Right hindlimb (tissue), 1 donor: ENCODE results near the gene FBP1.

ENCODE experiments used
- DNase-seq: peaks from one replicate; pipeline ENCODE4 v3.0.0-alpha.2; 2018

FBP1 gene

DNA sequence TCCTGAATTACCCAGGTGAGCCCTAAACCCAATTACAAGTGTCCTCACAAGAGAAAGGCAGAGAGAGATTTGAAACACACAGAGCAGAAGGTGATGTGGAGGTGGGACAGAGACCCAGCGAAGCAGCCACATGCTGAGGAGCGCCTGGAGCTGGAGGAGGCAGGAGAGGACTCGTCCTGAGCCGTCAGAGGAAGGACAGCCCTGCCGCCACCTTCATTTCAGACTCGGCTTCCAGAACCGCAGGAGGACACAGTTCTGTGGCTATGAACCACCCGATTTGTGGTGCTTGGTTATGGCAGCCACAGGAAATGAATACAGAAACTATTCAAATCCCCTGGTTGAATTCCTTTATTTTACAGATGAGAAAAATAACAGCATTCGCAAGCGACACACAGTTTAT, 16.4 kb upstream of the FBP1 start:
- DNase-seq, result no peak

DNA sequence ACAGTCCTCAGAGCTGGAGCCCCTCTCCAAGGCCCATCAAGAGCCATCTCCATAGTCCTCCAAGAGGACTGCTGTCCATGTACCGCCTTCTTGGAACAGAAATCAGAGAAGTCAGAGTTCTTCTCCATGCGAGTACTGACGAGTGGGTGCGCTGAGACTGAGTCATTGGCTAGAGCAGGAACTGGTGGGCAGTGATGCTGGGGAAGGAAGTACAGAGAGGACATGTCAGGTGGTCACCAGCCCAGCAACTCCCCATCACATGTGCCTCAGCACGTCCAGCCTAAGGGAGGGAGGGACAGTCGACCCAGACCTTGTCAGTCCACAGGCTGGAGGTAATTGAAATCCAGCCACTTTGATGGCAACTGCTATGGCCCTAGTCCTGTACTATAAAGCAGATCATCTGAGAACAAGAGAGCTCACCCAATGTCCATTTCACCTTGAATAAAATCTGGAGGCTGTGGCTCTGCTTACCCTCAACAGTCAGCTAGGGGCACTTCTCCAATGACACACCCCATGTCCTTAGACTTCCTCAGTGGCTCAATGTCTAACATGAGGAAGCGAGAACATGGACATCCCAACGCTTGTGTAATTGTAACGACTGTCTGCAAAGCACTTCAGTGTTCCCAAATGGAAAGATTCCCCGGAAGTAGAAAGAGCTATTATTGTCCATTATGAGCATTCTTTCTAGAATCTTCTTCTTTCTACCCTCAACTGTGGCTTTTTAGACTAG, 15.0 kb upstream of the FBP1 start:
- no peak for DNase-seq

DNA sequence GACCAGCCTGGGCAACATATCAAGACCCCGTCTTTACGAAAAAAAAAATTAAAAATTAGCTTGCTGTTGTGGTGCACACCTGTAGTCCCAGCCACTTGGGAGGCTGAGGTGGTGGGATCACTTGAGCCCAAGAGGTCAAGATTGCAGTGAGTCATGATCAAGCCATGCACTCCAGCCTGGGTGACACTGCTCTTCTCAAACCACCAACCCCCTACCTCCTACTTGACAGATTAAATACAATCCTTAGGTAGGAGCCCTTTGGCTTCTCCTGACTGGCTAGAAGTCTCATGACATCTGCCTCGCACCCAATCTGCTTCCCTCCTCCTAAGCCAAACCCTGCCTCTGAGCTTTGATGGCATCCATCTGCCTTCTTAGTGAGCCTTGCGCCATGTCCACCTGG, 11.6 kb upstream of the FBP1 start:
- no peak for DNase-seq

DNA sequence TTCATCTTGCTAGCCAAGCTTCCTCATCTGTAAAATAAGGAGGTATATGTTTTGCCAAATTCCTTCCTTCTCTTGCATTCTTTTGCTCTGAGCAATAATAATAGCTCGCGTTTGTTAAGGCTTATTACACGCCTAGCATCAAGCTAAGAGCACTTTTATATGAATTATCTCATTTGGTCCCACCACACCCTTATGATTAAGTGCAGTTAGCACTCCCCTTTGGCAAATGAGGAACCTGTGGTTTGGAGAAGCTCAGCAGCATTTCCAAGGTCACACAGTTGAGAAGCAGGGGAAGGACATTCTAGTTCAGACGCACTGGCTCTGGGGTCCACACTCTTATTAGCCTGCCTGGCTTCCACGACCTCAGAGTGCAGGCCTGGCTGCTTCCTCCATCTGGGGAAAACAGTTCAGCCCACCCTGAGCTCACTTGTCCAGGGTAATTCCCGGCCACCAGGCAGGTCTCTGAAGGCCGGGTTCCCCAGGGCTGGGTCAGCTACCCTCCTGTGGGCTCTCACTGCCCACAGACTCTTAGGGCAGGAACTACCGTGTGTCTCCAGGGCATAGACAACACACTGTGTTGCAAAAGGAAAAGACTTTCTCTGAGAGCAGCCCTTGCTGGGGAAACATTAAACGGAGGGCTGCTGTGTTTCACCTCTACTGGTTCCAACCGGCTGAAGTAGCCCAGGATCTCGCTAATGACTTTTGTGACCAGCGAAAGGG, 9.9 kb upstream of the FBP1 start:
- no peak for DNase-seq

DNA sequence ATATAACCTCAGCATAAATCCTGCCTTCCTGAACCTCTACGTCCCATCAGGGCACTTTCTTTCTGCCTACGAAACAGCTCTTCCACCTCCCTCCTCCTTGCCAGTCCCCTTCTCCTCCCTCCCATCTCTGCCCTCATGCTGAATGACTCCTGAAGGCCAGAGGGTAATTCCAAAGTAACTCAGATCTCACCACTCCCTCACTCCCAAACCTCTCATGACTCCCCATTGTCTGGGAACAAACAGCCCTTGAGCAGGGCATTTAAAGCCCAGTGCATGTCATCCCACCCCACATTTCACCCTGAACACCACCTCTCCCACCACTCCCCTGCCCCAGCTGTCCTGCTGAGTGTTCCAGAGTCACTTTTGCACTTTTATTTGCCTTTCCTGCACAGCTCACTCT, 8.9 kb upstream of the FBP1 start:
- DNase-seq, result no peak

DNA sequence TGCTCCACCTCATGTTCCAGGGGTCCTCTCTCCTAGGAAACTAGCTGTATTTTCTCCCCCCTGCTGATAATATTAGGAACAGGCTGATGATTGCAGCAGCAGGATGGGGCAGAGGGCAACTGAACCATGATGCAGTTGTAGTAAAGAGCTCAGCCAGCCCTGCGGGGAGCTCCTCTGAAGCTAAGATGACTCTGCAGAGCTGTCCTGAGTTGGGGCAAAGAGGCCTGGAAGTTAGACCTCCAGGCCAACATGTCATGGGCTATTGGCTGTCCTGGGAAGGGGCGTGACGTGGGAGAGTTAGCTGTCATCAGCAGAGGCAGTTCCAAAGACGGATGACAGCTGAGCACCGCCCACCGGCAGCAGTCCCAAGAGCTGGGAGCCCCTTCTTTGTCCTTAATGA, 6.6 kb upstream of the FBP1 start:
- peak; percentile 15 for DNase-seq

DNA sequence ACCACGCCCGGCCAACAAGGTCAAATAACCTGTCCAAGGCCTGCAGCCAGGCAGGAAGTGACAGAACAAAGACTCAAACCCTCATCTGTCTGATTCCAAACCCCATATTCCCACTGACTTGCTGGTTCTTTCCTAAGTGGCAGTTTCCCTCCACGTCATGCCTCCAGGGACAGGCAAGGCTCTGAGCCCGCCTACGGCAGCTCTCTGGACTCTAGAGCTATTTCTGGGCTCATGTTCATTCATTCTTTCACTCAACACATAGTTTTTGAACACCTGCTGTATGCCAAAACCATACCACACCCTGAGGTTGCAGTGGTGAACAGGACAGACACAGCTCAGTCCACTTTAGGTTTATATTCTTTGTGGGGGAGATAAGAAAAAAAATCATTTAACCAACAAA, 5.2 kb upstream of the FBP1 start:
- peak; percentile 27 for DNase-seq

DNA sequence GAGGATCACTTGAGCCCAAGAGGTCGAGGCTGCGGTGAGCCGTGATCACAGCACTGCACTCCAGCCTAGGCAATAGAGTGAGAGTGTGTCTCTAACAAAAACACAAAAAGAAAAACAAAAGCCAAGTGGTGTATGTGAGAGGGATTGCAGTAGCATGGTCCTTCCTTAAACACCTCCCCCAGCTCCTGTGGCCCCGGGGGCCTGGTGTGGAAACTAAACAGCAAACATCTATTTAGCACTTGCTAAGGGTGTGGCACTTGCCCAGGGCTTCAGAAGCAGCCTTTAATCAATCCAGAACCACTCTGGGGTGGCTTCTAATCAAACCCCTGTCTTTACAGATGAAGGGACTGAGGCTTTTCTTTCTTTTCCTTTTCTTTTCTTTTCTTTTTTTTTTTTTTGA, 4.4 kb upstream of the FBP1 start:
- DNase-seq, result no peak

DNA sequence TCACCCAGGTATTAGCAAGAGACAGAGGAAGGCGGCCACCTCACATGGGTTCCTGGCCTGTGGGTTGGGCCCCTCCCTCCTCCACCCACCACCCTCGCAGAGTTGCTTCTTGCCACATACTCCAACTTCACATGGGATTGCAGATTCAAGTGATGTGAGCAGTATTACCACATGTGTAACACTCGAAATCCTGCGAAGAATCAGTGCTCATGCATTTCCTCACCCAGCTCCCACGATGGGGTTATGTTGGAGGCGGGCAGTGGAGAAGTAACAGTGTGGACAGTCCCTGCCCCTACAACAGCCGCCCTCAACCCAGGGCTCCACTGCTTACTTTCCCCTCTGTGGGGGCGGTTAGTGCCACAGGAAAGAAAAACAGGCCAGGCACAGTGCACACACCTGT, 3.9 kb upstream of the FBP1 start:
- no peak for DNase-seq

DNA sequence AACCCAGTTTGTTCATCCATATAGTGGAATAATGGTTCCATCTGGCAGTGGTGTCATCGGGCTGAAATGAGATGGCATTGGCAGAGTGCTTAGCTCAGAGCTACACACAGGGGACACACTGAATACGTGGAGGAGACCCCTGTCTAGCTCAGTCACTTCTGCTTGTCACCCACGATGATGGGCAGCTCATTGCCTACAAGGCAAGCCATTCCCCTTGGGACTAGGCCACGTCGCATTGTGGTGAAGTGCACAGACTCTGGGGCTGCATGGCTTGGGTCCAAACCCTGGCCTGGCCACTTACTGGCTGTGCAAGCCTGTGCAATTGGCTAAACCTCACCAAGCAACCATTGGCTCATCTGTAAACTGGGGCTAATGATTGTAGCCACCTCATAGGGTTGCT, 3.2 kb upstream of the FBP1 start:
- no peak for DNase-seq

DNA sequence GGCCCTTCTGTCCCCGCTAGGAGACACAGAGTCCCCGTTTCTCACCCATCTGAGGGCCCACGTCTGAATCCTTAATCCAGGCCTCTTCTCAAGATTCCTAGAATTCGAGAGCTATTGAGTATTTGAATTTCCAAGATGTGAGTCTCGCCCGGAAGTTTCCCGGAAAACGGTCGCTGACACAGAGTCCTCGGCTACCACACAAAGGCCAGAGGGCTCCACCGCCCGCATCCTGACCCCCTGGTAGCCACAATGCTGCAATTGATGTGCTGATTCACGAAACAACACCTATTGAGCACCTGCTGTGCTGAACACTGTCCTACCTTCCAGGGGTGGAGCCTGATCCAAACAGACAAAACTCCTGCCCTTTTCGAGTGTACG, 670 bp upstream of the FBP1 start:
- peak; percentile 23 for DNase-seq

DNA sequence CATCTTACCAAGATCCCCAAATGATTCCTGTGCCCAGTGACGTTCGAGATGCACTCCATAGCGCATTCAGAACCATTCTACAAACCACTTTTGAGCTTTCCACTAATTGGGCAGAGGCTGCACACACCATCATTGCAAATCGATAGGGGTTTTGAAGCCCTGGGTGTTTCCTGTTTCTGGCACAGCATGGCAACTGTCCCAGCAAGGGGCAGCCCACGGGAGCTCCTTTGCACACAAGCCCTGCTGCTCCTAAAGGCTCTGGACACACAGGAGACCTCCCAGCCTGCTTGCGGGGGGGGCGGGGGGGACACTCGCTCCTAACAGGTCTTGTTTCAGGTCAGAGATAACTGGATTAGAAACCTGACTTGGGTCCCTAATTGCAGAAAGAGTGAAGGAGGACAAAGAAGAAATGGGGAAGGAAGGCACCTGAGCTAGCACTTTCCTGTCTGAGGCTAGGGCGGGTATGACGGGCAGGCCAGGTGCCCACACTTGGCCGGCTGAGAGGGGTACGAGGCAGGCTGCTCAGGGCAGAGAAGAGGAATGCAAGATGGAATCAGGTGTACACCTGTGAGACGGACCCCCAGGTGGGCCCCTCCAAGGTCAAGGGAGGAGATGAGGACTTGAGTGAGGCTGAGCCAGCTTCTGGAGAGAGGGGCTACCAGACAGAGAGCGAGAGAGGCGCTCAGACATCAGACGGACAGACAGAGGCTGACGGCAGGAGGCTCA, 820 bp downstream of the FBP1 start:
- no peak for DNase-seq

DNA sequence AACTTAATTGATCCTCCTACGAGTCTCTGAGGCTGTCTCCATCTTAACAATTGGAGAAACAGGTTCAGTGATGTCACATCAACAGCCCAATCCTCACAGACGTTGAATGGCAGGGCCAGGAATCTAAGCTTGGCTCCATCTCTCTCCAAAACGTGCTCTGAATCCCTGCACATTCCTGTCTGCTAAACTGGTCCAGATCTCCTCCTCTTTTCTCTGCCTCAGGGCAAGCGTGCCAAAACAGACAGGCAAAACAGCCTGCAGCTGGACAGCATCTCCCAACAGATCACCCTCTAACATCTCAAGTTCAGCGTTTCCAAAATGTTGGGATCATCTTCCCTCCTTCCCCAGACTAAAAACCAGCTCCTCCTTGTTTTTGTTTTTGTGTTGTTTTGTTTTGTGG, 6.6 kb downstream of the FBP1 start:
- DNase-seq, result peak; percentile 64

DNA sequence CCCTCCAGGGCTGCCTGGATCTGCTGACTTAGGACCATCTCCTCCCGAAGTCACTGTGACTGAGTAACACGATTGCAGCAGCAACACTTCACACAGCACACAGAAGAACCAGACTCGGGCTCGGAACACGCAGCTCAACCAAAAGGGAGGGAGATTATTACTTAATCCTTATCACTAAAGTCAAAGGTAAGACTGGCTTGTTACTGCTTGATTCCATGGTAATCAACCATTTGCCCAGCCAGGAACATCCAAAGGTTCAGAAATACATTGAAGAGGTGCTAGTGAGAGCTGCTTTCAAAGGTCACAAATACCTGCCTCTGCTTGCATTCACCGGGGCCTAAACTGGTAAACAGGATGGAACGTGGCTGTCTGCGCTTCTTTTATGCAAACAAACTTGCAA, 7.7 kb downstream of the FBP1 start:
- DNase-seq, result no peak

DNA sequence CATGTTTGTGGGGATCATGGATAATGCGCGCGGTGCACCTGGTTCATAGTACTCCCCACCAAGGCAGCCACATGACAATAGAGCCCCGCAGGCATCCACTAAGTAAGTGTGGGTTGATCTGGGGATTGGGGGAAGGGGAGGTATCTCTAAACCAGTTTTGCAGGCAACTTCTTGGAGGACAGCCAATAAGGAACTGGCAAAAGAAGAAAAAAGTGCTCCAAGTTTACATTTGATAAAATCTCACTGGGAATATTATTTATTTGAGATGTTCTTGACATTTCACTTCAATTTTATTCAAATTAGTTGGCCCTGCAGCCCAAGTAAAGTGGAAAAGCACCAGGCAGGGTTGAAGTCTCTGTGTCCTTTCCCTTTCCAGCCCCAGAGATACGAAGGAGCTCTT, 8.5 kb downstream of the FBP1 start:
- no peak for DNase-seq

DNA sequence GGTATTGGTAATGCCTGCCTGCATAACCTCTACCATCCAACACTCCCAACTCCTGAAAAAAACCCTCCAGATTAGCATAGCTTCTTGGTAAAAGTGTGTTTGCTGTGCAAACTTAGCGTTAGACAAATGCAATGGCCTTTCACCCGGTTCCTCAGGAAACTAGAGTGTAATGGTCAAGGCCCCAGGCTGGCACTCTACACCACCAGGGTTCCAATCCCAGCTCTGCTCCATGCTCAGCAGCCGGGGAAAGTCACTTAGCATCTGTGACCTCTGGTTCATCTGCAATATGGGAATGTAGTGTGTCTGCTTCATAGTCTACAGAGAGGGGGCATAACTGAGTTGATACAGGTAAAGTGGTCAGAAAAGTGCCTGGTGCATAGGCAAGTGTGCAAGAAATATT, 9.0 kb downstream of the FBP1 start:
- DNase-seq, result no peak

DNA sequence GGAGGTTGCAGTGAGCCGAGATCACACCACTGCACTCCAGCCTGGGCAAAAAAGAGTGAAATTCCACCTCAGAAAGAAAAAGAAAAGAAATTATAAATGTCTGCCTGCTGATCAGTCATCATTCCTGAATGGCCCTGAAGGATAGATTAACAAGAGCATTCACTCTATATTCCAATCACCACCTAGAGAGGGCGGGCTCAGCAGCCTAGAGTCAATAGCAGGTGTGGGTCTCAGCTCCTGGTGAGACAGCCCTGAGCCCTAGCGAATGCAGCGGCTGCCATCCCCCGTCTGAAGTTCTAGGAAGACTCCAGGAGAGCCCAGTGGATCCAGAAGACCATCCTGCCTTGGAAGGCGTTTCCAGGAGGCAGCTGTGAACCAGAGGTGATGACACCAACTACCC, 12.0 kb downstream of the FBP1 start:
- no peak for DNase-seq

DNA sequence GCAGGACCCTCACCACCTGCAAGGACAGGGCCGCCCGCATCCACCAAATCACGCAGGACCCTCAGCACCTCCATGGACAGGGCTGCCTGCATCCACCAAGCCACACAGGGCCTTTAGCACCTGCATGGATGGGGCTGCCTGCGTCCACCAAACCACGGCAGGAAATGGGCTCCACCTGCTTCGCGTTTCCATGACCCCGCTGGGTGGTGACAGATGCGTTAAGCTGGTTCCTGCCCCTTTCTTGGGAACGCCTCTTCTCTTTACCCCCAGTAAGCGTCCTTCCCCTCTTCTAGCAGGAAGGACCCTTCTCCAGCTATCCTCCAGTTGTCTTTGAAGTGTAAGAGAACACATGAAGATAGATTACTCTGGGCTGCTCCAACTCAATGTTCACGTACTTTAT, 13.5 kb downstream of the FBP1 start:
- DNase-seq, result no peak

DNA sequence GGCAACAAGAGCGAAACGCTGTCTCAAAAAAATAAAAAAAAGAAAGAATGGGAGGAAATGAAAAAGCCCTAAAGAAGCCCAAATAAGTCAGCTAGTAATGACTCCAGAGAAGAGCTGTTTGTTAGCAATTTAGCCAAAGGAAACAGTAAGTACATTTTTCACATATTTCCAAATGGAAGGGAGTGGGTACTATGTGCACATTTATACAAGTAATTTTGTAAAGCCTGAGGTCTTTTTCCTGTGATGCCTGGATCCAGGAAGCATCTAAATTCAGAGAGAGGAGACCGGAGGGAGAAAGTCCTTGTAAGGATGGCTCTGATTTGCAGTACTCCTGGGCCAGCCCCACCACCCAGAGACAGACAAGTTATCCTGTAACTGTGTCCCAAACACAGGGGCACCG, 14.7 kb downstream of the FBP1 start:
- no peak for DNase-seq

DNA sequence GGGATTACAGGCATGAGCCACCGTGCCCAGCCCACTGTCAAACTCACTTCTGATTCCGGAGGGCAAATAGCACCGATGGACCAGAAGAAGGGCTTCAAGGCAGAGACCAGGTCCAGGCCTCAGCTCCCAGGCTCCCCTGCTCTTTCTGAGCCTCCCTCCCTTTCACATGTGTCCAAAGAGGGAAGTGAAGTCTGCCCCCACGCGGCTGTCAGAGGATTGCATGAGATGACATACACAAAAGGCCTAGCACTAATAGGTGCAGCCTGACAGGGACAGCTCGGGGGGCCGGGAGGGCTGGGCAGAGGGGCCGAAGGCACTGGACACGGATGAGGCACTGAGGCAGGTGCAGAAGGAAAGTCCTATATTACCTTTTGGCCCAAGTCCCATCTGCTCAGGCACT, 16.1 kb downstream of the FBP1 start:
- DNase-seq, result no peak

DNA sequence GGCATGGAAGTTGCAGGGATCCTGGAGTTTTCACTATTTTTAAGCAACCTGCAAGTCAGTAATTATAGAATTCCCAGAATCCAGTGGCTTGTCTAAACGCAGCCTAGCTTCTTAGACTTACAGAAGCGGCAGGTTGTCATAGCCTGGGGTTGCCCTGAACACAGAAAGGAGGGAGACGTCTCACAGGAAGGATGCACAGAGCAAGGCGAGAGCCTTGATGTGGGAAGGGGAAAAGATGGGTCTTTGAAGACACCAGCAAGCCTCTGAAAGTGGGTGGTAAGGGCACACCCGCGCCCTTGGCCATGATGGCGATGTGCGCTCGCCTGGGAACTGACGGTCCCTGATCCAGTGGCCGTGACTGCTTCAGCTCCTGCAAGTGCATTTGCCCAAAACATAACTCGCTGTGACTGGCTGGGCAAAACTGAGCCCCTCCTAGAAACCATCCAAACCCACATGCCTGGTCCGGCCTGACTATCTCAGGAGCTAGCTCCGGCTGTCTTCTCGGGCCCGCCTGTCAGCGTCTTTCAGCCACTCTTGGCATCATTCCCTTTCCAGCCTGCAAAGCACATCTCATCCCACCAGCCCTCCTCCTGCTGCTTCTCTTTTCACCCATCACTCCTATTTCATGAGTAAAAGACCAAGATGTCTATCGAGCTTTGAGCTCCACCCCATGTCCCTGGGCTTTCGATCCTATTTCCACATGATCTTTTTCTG, 17.1 kb downstream of the FBP1 start:
- peak; percentile 47 for DNase-seq

DNA sequence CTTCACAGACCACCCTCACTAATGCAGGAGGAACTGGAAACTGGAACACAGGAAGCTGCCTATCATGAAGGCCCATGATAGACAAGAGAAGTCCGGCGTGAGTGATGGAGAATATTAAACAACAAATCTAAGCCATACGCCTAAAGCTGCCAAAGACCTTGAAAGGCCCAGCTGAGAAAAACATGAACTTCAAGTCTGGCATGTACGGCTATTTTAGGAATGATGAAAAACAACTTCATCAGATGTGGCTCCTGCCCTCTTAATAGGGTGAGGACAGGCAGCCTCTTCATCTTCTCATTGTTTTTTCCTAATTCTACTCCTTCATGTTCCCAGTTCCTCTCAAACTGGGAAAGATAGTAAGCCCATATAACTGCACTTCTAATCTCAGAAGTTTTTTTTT, 20.3 kb downstream of the FBP1 start:
- DNase-seq, result no peak

DNA sequence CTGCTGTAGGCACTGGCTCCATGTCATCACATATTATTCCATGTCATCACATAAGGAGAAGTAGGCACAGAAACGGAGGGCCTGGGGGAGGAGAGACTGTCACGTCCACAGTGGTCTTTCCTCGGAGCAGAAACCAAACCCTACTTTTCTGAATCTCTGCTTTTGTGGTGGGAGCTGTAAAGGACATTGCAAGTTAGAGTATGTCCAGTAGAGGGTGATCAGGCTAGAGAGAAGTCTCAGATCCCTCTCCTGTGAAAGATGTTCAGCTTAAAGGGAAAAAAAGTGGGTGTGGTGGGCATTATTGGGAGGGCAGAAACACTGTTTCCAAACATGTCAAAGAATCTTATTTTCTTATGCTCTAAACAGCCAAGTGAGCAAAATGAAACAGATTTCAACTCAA, 26.3 kb downstream of the FBP1 start:
- DNase-seq, result no peak

DNA sequence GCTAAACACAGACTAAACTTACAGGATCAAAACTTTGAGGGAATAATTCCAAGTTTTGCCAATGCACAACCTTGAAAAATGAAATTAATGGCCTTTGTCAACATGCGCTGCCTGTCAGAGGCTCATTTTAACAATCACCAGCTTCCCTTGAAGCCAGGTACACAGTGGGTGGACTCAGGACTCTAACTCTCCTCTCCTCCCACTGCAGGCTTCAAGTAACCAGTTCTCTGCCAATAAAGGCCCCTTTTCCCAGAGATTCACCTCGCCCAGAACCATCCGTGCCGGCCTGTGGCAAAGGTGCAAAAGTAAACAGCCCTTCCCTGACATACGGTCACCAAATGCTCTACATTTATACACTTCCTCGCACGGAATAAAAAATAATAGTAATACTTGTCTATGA, 27.2 kb downstream of the FBP1 start:
- DNase-seq, result no peak
